ENCODE data around the gene CCDC88C.

The CCDC88C gene

DNA sequence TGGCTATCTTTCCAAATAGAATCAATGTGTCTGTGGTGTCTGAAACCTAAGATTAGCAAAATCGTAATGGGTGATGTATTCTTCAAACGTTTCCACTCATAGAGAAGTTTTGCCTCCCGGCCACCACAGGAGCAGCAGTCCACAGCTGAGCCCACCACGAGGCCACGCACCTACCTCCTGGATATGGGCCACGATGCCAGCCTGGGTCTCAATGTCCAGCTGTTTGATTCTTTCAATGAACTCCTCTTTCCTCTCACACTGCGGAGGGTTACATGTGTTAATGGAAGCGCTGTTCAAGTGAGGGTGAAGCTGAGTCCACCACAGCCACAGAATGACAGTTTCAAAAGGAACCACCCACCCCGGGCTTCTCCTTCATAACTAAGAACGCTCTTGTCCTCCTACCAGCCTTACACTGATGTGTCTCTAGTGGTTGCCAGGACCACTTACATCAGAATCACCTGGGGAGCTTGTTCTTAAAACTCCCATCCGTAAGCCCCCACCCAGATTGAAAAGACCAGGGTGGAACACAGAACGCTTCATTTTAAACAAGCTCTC, 75.3 kb downstream of the CCDC88C start:
- no peak for DNase-seq

- DNase-seq = no peak
These were observed 75.9 kb downstream of the CCDC88C start for GRCh38 chr14:91341751-91342154.

DNA sequence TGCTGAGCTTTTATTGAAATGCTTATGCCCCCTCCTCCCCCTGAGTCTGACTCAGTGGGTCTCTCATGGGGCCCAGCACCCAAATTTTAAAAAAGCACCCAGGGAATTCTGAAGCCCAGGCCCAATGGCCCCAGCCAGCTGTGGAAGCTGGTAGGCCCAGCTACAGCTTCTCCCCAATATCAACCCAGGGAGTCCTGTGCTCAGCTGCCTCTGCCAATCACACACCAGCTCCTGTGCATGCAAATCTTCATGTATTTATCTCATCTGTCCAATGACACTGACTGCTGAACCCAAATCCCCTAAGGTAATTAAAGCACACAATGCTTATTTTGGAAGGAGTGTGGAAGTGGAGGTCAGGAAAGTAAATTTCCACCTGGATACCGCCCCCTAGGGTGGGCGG, 76.3 kb downstream of the CCDC88C start:
- no peak for DNase-seq

GRCh38 chr14:91339671-91340369, 77.8 kb downstream of the CCDC88C start:
- DNase-seq = no peak

GRCh38 chr14:91339076-91339475, 78.5 kb downstream of the CCDC88C start:
- DNase-seq = no peak

DNA sequence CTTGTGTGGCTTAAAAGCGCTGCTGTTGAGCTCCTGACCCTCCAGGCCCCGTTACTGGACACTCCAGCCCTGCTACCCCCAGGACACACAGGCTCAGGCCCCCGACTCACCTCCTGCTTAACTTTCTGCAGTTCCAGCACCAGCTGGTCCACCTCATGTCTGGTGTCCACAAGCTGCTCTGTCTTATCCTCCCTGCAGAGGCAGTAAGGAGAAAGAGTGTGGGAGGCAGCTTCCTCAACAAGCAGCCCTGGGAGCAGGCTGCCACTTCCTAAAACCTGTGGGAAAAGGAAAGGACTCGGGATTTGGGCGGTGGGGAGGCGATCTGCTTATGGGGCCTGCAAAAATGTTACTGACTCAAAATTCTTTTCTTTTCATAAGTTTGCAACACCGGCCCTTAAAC, 79.2 kb downstream of the CCDC88C start:
- DNase-seq = no peak

GRCh38 chr14:91337699-91338335, 79.8 kb downstream of the CCDC88C start:
- DNase-seq = no peak

DNA sequence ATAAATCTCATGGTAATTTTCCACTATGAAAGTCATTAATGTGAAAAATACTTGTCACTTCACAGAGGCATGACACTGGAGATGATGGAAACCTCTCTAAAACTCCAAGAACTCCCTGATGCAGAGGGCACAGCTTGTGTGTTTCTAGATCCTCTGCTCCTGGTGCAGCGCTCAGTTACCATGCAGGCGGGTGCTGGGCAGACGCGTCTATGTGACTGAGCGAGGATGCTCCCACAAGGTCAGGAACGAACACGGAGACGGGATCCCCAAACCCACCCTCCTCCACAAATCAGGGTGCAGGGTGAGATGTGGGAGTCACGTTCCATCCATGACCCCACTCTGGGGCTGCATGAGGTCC, 81.5 kb downstream of the CCDC88C start:
- no peak for DNase-seq

DNA sequence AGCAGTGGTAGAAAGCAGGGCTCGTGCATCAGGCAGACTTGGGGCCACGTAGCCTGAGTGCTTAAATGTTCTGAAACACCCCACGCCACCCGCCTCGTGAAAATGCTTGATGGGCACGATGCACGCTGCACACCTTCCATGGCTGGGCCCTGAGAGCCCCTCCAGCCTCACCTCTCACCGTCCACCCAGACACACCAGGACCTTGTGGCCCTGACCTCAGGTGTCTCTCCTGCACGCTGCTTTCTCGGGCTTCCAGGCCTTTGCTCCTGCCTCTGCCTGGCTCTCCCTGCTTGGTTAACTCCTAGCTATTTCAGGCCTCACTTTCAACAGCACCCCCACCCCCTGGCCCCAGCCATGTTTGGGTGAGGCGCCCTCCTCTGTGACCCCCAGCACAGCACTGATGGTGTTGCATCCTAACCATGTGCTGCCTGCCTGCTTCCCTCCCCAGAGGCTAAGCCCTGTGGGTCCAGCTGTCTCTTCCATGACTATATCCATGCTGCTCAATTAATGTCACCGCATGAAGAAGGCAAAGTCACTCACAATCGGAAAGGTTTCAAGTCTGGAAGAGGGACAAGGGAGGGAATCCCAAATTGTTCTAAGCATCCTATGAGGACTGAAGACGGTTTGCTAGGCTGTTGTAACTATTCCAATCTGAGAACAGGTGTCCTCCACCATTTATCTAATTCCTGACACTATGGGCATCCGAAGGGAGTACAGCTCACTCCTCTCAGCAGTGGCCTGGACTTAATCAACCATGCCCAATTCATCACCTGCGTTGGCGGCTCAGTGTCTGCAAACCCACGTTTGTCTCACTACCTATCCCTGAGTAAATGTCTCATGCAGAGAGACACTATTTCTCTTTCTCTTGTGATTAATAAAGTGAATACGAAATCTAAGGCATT, 82.2 kb downstream of the CCDC88C start:
- no peak for DNase-seq

DNA sequence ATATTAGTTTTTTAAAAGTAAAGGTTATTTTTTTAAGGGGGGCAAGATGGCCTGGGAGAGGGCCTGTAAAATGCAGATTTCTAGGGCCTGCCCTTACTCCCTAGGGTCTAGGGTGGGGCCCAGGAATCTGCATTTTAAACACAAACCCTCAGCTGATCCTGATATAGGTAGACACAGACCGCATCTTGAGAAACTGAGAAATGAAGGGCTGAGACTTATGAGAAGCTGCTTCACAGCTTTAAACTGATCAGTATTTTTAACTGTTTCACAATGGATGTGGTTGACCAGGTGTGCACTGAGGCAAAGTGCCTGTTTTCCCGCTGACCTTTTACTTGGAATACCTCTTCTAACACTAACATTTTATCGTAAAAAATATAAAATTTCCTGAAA, 84.0 kb downstream of the CCDC88C start:
- no peak for DNase-seq

- DNase-seq = no peak
These were observed 84.5 kb downstream of the CCDC88C start for GRCh38 chr14:91332986-91333649.

GRCh38 chr14:91332171-91332985, 85.2 kb downstream of the CCDC88C start:
- no peak for DNase-seq

- no peak for DNase-seq
These were observed 85.9 kb downstream of the CCDC88C start for GRCh38 chr14:91331721-91332120.

DNA sequence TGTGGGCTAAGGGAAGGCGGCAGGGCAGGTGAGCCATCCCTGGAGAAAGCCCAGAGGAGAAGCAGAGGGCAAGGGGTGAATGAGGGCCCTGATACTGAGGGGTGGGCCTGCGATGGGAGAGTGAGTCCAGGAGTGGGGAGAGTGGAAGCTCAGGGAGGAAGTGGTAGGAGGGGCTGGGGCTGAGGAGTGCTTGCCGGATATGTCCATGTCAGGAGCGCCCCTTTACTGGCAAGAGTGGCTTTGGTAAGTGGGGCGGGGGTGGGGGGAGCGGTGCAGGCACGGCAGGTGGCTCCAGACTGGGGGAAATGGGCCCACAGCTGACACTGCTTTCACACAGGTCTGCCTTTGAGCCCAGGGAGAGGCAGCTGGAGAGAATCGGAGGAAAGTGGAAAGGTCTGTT, 86.8 kb downstream of the CCDC88C start:
- peak; percentile 29 to 38 for DNase-seq

GRCh38 chr14:91330096-91330696, 87.4 kb downstream of the CCDC88C start:
- DNase-seq = no peak

GRCh38 chr14:91329486-91330014, 88.1 kb downstream of the CCDC88C start:
- no peak for DNase-seq

GRCh38 chr14:91328313-91329050, 89.1 kb downstream of the CCDC88C start:
- no peak for DNase-seq

DNA sequence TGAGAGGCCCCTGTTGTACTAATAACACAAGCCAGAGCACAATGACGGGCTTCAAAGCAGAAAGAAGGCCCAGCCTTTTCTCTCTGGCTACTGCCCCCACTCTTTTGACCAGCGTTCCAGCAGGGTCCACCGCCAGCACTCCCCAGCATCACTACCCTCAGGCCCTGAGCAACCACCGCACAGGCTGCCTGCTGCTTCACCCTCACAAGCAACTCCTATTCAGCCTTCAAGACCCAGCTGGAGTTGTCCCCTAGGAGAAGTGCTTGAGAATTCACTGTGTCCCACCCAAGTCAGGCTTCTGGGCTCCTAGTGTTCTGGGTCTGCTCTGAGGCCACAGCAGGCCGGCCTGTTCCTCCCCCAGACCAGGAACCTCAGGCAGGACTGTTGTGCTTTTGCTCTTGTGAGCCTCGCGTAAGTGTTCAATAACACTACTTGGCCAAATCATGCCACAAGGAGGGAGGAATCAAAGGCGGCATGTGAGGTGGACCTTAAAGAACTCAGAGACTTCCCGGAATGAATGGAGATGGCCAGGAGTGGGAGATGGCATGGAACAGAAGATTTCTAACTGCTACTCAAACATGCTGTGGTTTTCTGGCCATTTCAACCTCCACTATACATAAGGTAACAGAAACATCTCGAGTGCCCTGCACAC, 89.8 kb downstream of the CCDC88C start:
- DNase-seq = no peak

DNA sequence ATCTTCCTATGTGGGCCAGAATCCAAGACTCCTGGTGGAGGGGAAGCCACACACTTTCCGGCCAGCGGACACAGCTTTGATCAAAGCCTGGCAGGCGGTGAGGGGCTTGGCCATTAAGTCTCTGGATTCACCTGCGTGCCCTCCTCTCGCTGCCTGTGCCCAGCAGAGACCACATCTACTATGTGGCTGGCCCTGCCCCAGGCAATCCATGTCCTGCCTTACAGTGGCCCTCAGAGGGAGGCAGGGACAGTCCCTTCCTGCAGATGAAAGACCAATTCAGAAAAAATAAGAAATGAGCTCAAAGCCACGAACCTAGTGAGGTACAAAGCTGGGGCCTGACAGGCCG, 90.4 kb downstream of the CCDC88C start:
- no peak for DNase-seq

Data from CD4-positive, alpha-beta T cell treated with Interleukin-1 beta for 1 hour (primary cell).